Retinal pigment epithelial cell (primary cell): Measurements from ENCODE around the gene THRA.

Experiments used
- DNase-seq: peaks from one replicate; pipeline ENCODE4 v3.0.0-alpha.2; 2010; ENCODE audit warnings: low read depth
- H3K4me3 ChIP-seq: 2 replicates; pipeline ENCODE4 v1.5.1; 2011; ENCODE audit warnings: mild to moderate bottlenecking, low read length, control low read depth, moderate library complexity
- TF ChIP-seq, protein P1 (sequence below): conservative IDR thresholded peaks from 2 replicates; pipeline ENCODE4 v1.5.1; 2011; ENCODE audit warnings: low read depth, low read length, control low read depth, inconsistent platforms

The THRA gene

GRCh38 chr17:40091691-40092397 is 29.1 kb downstream of the THRA start:
- TF ChIP-seq, protein P1, sequence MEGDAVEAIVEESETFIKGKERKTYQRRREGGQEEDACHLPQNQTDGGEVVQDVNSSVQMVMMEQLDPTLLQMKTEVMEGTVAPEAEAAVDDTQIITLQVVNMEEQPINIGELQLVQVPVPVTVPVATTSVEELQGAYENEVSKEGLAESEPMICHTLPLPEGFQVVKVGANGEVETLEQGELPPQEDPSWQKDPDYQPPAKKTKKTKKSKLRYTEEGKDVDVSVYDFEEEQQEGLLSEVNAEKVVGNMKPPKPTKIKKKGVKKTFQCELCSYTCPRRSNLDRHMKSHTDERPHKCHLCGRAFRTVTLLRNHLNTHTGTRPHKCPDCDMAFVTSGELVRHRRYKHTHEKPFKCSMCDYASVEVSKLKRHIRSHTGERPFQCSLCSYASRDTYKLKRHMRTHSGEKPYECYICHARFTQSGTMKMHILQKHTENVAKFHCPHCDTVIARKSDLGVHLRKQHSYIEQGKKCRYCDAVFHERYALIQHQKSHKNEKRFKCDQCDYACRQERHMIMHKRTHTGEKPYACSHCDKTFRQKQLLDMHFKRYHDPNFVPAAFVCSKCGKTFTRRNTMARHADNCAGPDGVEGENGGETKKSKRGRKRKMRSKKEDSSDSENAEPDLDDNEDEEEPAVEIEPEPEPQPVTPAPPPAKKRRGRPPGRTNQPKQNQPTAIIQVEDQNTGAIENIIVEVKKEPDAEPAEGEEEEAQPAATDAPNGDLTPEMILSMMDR: no peak
- H3K4me3 ChIP-seq: no peak overlapping the region
- no peak for DNase-seq

GRCh38 chr17:40092581-40092980 is 29.8 kb downstream of the THRA start:
- DNase-seq: no peak

DNA sequence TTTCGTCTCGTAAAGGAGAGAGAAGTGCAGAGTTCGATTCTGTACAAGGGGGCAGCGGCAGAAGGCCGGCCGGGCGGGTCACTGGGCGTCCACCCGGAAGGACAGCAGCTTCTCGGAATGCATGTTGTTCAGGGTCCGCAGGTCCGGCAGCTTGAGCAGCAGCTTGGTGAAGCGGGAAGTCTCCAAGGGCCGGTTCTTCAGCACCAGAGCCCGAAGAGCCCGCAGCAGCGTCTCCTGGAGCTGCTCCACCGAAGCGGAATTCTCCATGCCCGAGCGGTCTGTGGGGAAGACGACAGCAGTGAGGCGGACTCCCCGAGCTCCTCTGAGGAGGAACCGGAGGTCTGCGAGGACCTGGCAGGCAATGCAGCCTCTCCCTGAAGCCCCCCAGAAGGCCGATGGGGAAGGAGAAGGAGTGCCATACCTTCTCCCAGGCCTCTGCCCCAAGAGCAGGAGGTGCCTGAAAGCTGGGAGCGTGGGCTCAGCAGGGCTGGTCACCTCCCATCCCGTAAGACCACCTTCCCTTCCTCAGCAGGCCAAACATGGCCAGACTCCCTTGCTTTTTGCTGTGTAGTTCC is 30.3 kb downstream of the THRA start:
- TF ChIP-seq, protein P1: no peak
- no peak for DNase-seq
- no peak overlapping the region for H3K4me3 ChIP-seq

More at GRCh38 chr17:40092581-40092980, 29.8 kb downstream of the THRA start:
- TF ChIP-seq, protein P1: no peak
- H3K4me3 ChIP-seq: no peak overlapping the region

- TF ChIP-seq, protein P1: no peak
- H3K4me3 ChIP-seq: no peak overlapping the region
- DNase-seq: no peak
Observed at GRCh38 chr17:40093580-40094201, 30.9 kb downstream of the THRA start.

DNA sequence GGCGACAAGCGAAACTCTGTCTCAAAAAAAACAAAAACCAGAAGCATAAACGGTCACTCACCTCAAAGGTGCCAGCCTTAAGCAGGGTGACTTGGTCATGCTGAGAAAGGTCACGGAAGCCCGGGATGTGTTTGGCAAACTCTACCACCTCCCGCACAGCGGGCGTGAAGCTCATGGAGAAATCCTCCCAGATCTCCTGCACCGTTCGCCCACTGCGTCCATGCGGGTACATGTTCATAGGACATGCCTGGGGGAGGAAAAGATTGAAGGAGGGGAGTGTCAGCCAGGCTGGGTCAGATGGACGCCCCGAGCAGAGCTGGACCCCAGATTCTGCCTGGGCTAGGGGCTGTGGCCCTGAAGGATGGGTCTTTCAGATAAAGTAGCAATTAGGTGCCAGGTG is 32.1 kb downstream of the THRA start:
- H3K4me3 ChIP-seq: no peak overlapping the region
- TF ChIP-seq, protein P1: no peak
- no peak for DNase-seq

DNA sequence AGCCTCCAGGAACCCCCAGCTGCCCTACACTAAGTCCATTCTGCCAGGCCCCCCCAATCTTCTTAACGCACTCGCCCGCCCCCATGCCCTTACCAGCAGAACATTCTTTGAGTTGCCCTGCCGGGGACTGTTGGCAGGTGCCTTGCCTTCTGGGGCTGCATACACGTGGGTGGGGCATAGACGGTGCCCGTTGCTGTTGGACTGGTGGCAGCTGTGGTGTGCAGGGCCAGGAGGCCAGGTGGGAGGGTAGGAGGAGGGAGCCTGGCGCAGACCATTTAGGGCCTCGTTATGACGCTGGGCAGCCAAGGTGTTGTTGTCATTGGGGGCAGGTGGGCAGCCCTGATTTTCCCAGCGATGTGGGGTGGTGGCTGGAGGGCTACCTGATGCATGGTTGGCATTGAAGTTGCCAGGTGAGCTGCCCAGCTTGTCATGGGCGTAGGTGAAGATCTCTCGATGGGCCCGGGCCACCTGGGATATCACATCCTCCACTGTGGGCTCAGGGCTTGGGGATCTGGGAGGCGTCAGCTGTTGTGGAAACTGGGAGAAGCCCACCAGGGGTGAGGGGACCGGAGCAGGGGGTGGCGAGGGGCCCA is 32.7 kb downstream of the THRA start:
- no peak overlapping the region for H3K4me3 ChIP-seq
- TF ChIP-seq, protein P1: no peak
- no peak for DNase-seq
